ENCODE data around the gene GCDH.

Gene GCDH

DNA sequence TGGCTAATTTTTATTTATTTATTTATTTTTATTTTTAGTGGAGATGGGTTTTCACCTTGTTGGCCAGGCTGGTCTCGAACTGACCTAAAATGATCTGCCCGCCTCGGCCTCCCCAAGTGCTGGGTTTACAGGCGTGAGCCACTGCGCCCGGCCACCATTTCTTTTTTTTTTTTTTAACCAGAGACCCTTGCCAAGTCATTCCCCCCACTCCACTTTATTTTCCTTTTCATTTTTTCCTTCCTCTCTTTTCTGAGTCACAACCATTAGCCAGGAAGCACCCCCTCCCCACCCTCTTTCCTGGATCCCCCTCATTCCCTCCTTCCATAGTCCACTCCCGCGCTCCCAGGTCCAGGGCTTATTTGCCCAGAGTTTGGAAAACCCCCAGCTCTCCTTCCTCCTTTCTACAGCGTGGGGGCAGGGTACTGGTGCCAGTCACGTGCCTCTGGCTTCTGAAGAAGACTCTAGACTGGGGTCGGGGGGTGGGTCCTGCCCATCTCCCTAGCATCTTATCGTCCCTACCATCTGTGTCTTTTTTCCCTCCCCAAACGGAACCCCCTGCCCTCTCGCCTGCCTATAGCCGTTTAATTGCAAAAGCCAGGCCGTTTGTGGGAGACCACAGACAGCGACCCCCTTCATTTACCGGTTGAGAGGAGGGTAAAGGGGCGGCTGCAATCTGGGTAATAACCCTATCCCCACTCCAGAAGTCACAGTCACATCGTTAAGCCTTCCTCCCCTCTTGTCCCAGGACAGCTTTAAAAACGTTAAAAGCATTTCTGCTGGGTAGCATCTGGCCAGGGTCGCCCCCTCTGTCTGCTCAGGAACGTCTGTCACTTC, 46.4 kb downstream of the GCDH start:
- H3K4me3 ChIP-seq (ENCODE audit: control insufficient read depth, low read depth, low read length), result peak overlapping the region; percentile 67
- no peak for DNase-seq (ENCODE audit: low read depth)
- no peak for TF ChIP-seq CTCF (IDR thresholded peaks at IDR 0.05; ENCODE audit: control insufficient read depth, insufficient read depth, low read depth, low read length, missing control alignments)

GRCh38 chr19:12937927-12938778, 47.2 kb downstream of the GCDH start, which contains the start of gene CALR:
Gene CALR (plus strand): TSS chr19:12938609. CDS start chr19:12938680, 71 bp downstream.
- DNase-seq (ENCODE audit: low read depth), result peak; percentile 98
- TF ChIP-seq CTCF (IDR thresholded peaks at IDR 0.05; ENCODE audit: control insufficient read depth, insufficient read depth, low read depth, low read length, missing control alignments), result no peak

GRCh38 chr19:12938779-12939601, 48.0 kb downstream of the GCDH start:
- TF ChIP-seq CTCF (IDR thresholded peaks at IDR 0.05; ENCODE audit: control insufficient read depth, insufficient read depth, low read depth, low read length, missing control alignments), result peak; percentile 15
- H3K4me3 ChIP-seq (ENCODE audit: control insufficient read depth, low read depth, low read length), result peak overlapping the region; percentile 92
- no peak for DNase-seq (ENCODE audit: low read depth)

More at GRCh38 chr19:12937927-12938778, 47.2 kb downstream of the GCDH start, which contains the start of gene CALR:
- H3K4me3 ChIP-seq (ENCODE audit: control insufficient read depth, low read depth, low read length), result peak within 1 kb of the TSS; percentile 92

- TF ChIP-seq CTCF (IDR thresholded peaks at IDR 0.05; ENCODE audit: control insufficient read depth, insufficient read depth, low read depth, low read length, missing control alignments), result no peak
- DNase-seq (ENCODE audit: low read depth), result no peak
- H3K4me3 ChIP-seq (ENCODE audit: control insufficient read depth, low read depth, low read length), result peak overlapping the region; percentile 92
Observed at GRCh38 chr19:12939975-12940423, 49.0 kb downstream of the GCDH start.

DNA sequence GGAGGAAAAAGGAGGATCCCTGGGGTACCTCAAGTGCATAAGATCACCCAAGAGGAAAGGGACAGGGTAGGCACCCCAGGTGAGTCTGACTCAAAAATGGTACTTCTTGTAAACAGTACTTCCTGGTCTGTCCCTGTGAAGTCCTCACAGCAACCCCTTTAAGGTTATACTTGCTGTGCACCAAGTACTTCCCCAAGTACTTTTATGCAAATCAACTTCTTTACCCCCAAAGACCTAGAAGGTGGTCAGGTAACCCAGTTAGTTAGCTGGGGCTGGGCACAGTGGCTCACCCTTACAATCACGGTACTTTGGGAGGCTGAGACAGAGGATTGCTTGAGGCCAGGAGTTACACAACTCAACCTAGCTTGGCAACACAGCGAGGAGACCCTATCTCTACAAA, 49.9 kb downstream of the GCDH start:
- H3K4me3 ChIP-seq (ENCODE audit: control insufficient read depth, low read depth, low read length), result no peak overlapping the region
- DNase-seq (ENCODE audit: low read depth), result no peak
- TF ChIP-seq CTCF (IDR thresholded peaks at IDR 0.05; ENCODE audit: control insufficient read depth, insufficient read depth, low read depth, low read length, missing control alignments), result no peak
